Heart right ventricle (tissue), 16 donors: ENCODE measurements around the gene RPS19. TPM values are rescaled to one million over a fixed set of nuclear protein-coding genes. Genes with fewer than 3 reads are reported as not detected.

Experiments used
- ATAC-seq, 8 donors: fragments of 200-7000 bp; cut with Tn5 transposase; one replicate each; pipeline ENCODE4 v1.9.1; 2020; ENCODE audit warnings: mild to moderate bottlenecking in 8 of 8, moderate library complexity in 8 of 8, moderate number of reproducible peaks in 1 of 8
- DNase-seq, 2 donors: peaks; one replicate each; pipeline ENCODE4 v3.0.0-alpha.2; 2020
- H3K27ac ChIP-seq, 10 donors: fragments of 200-600 bp; sonication (generic) in 2 of 10; one replicate each; pipeline versions ENCODE4 v1.5.0 to v1.8.0; 2020 to 2022; ENCODE audit warnings: mild to moderate bottlenecking in 3 of 10
- H3K27me3 ChIP-seq, 7 donors: fragments of 200-600 bp; one replicate each; pipeline ENCODE4 v1.8.0; 2021 to 2022; ENCODE audit warnings: mild to moderate bottlenecking in 2 of 7
- H3K36me3 ChIP-seq, 9 donors: fragments of 200-600 bp; sonication (generic) in 1 of 9; one replicate each; pipeline versions ENCODE4 v1.5.0 to v1.8.0; 2020 to 2022; ENCODE audit warnings: mild to moderate bottlenecking in 2 of 9
- H3K4me1 ChIP-seq, 9 donors: fragments of 200-600 bp; sonication (generic) in 1 of 9; one replicate each; pipeline versions ENCODE4 v1.5.0 to v1.8.0; 2020 to 2022; ENCODE audit warnings: mild to moderate bottlenecking in 4 of 9
- H3K4me3 ChIP-seq, 10 donors: fragments of 200-600 bp; sonication (generic) in 2 of 10; one replicate each; pipeline versions ENCODE4 v1.5.0 to v1.8.0; 2020 to 2022; ENCODE audit warnings: mild to moderate bottlenecking in 7 of 10, moderate library complexity in 2 of 10
- H3K9me3 ChIP-seq, 11 donors: fragments of 200-600 bp in 10 of 11; sonication (generic) in 2 of 11; one replicate each; pipeline versions ENCODE4 v1.5.0 to v1.8.0; 2013 to 2022; ENCODE audit warnings: mild to moderate bottlenecking in 2 of 11, control low read depth in 1 of 11, moderate library complexity in 1 of 11
- WGBS, 2 donors: extraction: QIAGEN DNeasy Blood & Tissue Kit; methylation state at CpG; one replicate each; pipeline ENCODE4 v1.1.7; 2013; ENCODE audit warnings: inconsistent platforms in 1 of 2; 5-methylcytosine and 5-hydroxymethylcytosine counted together
- intact Hi-C, 10 donors: fragments of 100-400 bp; cut with DNase I; formaldehyde crosslinking; loops; one replicate each; pipeline versions ENCODE4 v1.11.1 to v1.14.2; 2022
- polyA plus RNA-seq, 2 donors: library from polyadenylated mRNA; stranded (reverse); fragments of 200-250 nt; gene quantifications; one replicate each; pipeline ENCODE4 v1.2.3, GENCODE V29; 2013
- total RNA-seq, 10 donors: library from RNA; stranded (reverse); fragmentation: NEBNext Ultra II Directional in 3 of 10; extraction: Animal tissue kit (Norgen Biotek cat#: 25700) in 3 of 10; gene quantifications; one replicate each; pipeline versions ENCODE4 v1.2.1 to v1.2.4, GENCODE V29; 2021 to 2023
- TF ChIP-seq, protein P1 (sequence below), 9 donors: fragments of 200-600 bp; sonication (generic) in 2 of 9; IDR thresholded peaks; one replicate each; pipeline versions ENCODE4 v1.5.0 to v1.8.0; 2021 to 2022; ENCODE audit warnings: antibody characterized with exemption in 9 of 9, mild to moderate bottlenecking in 5 of 9, moderate library complexity in 1 of 9
- donor health status: Arrhythmogenic right ventricular cardiomyopathy.
- donor health status: ischemic (EF 13 %, LVEDD 7.1; RV severe dilation, severe dysfunction).
- donor health status: healthy with polysubstance abuse.
- donor health status: DM: no; HTN: yes; CAD: no.
- donor health status: DM: no; HTN: no; CAD: no.
- donor health status: ischemic (EF 25% LVEDD 6.9; RV normal size, moderate dysfunction).
- donor health status: ischemic (EF 25% LVEDD 5.7; RV mildly dilated, moderate dysfunction).
- donor health status: healthy.
- donor health status: DM: yes; HTN: yes; CAD: no.
- donor health status: Ischemic cardiomyopathy.
- donor health status: ischemic (EF 35%, LVEDD 5.7; RV mildly dilated, moderate dysfunction).
- donor health status: nonischemic (EF 11% LVEDD 7.7; RV severe dilation, severe dysfunction).
- donor health status: DM: yes; HTN: yes; CAD: no.
- donor health status: PGD.
- donor health status: ischemic (EF 29% LVEDD 5.4; RV normal size, mild dysfunction).
- donor health status: nonischemic (EF 23%, LVEDD 6.1; RV moderate dilation, normal function).

RPS19 gene
- total and polyA plus RNA-seq, 12 donors = 446 to 1,996 (median 596) TPM

DNA sequence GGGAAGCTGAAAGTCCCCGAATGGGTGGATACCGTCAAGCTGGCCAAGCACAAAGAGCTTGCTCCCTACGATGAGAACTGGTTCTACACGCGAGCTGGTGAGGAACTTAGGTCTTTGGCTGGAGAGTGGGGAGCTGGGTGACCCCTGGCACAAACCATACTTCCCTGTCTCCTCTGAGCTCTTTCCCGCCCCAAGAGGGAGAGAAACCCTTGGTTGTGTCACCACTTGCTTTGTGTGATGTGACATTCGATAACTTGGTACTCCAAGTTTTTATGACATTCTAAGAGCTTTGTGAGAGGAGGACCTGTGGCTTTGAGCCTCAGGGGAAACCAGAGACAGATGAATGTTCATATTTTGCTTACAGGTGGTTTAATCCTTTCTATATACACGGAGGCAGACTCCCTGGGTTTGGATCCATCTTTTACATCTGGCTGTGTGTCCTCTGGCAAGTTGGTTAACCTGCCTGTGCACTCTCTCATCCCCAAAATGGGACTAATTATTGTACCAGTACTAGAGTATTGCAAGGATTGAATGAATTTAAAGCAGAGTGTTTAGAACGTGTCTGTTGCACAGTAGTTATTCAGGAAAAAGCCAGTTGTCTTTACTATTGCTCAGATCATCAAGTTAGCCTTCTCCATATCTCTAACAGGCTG, 1.2 kb downstream of the RPS19 start:
- TF ChIP-seq, protein P1, sequence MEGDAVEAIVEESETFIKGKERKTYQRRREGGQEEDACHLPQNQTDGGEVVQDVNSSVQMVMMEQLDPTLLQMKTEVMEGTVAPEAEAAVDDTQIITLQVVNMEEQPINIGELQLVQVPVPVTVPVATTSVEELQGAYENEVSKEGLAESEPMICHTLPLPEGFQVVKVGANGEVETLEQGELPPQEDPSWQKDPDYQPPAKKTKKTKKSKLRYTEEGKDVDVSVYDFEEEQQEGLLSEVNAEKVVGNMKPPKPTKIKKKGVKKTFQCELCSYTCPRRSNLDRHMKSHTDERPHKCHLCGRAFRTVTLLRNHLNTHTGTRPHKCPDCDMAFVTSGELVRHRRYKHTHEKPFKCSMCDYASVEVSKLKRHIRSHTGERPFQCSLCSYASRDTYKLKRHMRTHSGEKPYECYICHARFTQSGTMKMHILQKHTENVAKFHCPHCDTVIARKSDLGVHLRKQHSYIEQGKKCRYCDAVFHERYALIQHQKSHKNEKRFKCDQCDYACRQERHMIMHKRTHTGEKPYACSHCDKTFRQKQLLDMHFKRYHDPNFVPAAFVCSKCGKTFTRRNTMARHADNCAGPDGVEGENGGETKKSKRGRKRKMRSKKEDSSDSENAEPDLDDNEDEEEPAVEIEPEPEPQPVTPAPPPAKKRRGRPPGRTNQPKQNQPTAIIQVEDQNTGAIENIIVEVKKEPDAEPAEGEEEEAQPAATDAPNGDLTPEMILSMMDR (IDR thresholded peaks at IDR 0.05) = no peak
- no peaks in the 10 kb centered on the region for H3K27me3 ChIP-seq
- peaks cover 0 to 55% (median 30%) of the 10 kb centered on the region in 9 donors for H3K36me3 ChIP-seq
- WGBS, 2 donors = 38 to 43% methylated on average over 9 of the region's 9 CpGs
- DNase-seq (no peak), ATAC-seq (no peak)
- H3K4me1 ChIP-seq = peaks cover 7 to 54% (median 32%) of the 10 kb centered on the region in 9 donors
- peak overlapping the region; percentile 48 to 98 (median 82) for H3K4me3 ChIP-seq
- intact Hi-C loops = loop anchor here in 5 of 10 donors (2.0 to 5.0 kb wide), 2 partner anchors 22 to 96 kb away; partner anchors contain the start of genes RABAC1 (in 3 of the 5) and ARHGEF1 (in 2 of the 5)
- H3K9me3 ChIP-seq = no peaks in the 10 kb centered on the region
- H3K27ac ChIP-seq = peak overlapping the region in 8 of 10 donors; percentile 87 to 99 (median 94)

DNA sequence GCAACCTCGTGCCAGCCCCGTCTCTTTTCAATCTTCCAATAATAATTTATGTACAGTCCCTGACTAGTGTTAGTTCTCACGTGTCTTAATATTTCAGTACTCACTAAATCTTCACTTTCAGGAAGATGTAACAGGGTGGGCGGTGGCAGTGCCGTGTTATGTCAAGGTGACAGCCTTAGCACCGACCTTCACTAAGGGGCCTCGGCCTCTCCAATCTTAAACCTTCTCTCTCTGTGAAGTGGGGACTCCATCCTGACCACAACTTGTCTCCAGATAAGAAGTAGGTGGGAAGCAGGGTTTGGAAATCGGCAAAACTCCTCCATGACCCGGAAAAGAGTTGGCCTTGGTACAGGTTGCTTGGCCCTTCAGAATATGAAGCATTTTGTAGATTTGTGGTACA, 1.8 kb downstream of the RPS19 start:
- DNase-seq = no peak
- TF ChIP-seq, protein P1 (IDR thresholded peaks at IDR 0.05) = no peak
- no peaks in the 10 kb centered on the region for H3K27me3 ChIP-seq
- H3K36me3 ChIP-seq = peaks cover 0 to 61% (median 30%) of the 10 kb centered on the region in 9 donors
- H3K9me3 ChIP-seq = no peaks in the 10 kb centered on the region
- H3K27ac ChIP-seq = peak overlapping the region in 1 of 10 donors; percentile 94
- no peak for ATAC-seq
- intact Hi-C loops = loop anchor here in 5 of 10 donors (2.0 to 5.0 kb wide), 2 partner anchors 21 to 95 kb away; partner anchors contain the start of genes RABAC1 (in 3 of the 5) and ARHGEF1 (in 2 of the 5)
- H3K4me1 ChIP-seq = peaks cover 7 to 60% (median 38%) of the 10 kb centered on the region in 9 donors
- WGBS, 2 donors = 73 to 86% methylated on average over 9 of the region's 9 CpGs
- H3K4me3 ChIP-seq = peak overlapping the region in 6 of 10 donors; percentile 71 to 98 (median 90)

DNA sequence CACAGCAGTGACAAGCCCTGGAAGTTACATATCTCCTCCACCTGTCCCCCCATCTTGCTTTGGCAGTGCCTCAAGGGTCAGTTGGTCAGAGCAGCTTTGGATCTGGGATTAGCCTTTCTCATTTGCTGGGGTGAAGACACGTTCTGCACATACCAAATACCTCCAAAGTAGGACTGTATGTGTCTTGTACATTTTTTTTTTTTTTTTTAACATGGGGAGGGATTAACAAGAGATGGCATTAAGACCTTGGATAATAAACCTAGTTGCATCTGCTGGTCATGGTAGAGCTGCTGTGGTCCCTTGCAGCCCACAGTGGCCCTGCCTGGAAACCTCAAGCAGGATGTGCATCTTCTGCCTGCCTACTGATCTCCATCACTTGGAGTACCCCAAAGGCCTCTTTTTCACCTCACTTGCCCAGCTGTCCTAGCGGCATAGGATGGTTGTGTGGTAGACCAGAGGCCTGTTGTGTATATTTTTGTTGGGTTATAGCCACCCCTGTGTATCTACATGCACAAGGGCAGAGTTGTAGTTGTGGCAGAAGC, 2.5 kb downstream of the RPS19 start:
- H3K4me1 ChIP-seq = peaks cover 7 to 60% (median 43%) of the 10 kb centered on the region in 9 donors
- intact Hi-C loops = loop anchor here in 3 of 10 donors (5.0 kb wide), 1 partner anchor 95 kb away; the partner anchor contains the start of gene RABAC1 (in 3 of the 3)

More for the DNA sequence above, 2.5 kb downstream of the RPS19 start:
- TF ChIP-seq, protein P1 (IDR thresholded peaks at IDR 0.05) = no peak
- Histone ChIP-seq H3K27me3 (no peaks in the 10 kb centered on the region), H3K4me3 (peak overlapping the region in 4 of 10 donors; percentile 0 to 76 (median 4)), H3K9me3 (no peaks in the 10 kb centered on the region), H3K27ac (peak overlapping the region in 1 of 10 donors; percentile 94), H3K36me3 (peaks cover 0 to 68% (median 30%) of the 10 kb centered on the region in 9 donors)
- no peak for DNase-seq
- 75 to 84% methylated on average over 2 of the region's 2 CpGs for WGBS, 2 donors
- no peak for ATAC-seq
